Progenitor cell of endocrine pancreas (in vitro differentiated cells): Measurements from ENCODE around the gene SGO2. TPM values are rescaled to one million over a fixed set of nuclear protein-coding genes. Genes with fewer than 3 reads are reported as not detected.
A peak's percentile ranks its signal among the peaks of the same experiment; 100 is the strongest.

Experiments used
- DNase-seq: peaks from one replicate; pipeline ENCODE4 v3.0.0; 2021; ENCODE audit warnings: low spot score; ENCODE audit not compliant: unreplicated experiment
- H3K27ac Mint-ChIP-seq: 2 replicates; pipeline ENCODE4 v1.8.0; 2021; ENCODE audit warnings: mild to moderate bottlenecking, moderate library complexity, mixed read lengths
- H3K27me3 Mint-ChIP-seq: 2 replicates; pipeline ENCODE4 v1.8.0; 2021; ENCODE audit warnings: mixed read lengths
- H3K36me3 Mint-ChIP-seq: 2 replicates; pipeline ENCODE4 v1.8.0; 2022; ENCODE audit warnings: mixed read lengths; ENCODE audit not compliant: insufficient read depth
- H3K4me1 Mint-ChIP-seq: 2 replicates; pipeline ENCODE4 v1.8.0; 2021; ENCODE audit warnings: low read depth, mixed read lengths
- H3K4me3 Mint-ChIP-seq: 2 replicates; pipeline ENCODE4 v1.8.0; 2021; ENCODE audit warnings: low read depth, mild to moderate bottlenecking, moderate library complexity, mixed read lengths
- H3K9me3 Mint-ChIP-seq: 2 replicates; pipeline ENCODE4 v1.8.0; 2021; ENCODE audit warnings: low read depth, mixed read lengths
- CTCF ChIP-seq: fragments of 200-600 bp; sonication (generic); IDR thresholded peaks from one replicate; pipeline ENCODE4 v1.5.0; 2021; ENCODE audit warnings: antibody characterized with exemption, mild to moderate bottlenecking; ENCODE audit not compliant: unreplicated experiment
- total RNA-seq: library from RNA; stranded (reverse); gene quantifications from 2 replicates; pipeline ENCODE4 v1.2.1, GENCODE V29; 2021

The SGO2 gene
- total RNA-seq, 1 donor from 2014 or later, result 14.1 TPM

GRCh38 chr2:200502196-200502595 is 23.8 kb upstream of the SGO2 start:
- no peak overlapping the region for H3K4me3 Mint-ChIP-seq
- no peak for DNase-seq
- H3K4me1 Mint-ChIP-seq, result no peaks in the 10 kb centered on the region
- no peak overlapping the region for H3K27ac Mint-ChIP-seq
- H3K36me3 Mint-ChIP-seq, result peaks cover 9% of the 10 kb centered on the region
- no peaks in the 10 kb centered on the region for H3K27me3 Mint-ChIP-seq
- no peak for TF ChIP-seq CTCF
- H3K9me3 Mint-ChIP-seq, result peaks cover 3% of the 10 kb centered on the region

DNA sequence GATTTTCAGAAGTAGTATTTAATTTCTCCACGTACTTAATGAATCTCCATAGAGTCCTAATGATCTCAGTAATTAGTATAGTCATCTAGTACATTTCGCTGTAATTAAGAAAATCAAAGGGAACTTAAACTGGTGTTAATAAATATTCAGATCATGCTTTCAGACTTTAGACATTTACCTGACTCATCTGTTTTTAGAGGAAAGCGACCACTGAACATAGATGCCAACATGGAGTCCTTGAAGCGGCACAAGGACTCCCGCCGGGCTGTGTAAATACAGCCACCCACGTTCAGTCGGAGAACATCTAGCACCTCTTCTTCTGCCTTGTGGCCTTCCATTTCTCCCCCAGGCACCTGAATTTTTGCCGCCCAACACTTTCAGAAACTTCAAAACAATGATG is 19.3 kb upstream of the SGO2 start:
- peaks cover 3% of the 10 kb centered on the region for H3K9me3 Mint-ChIP-seq
- H3K4me3 Mint-ChIP-seq, result no peak overlapping the region
- H3K27me3 Mint-ChIP-seq, result no peaks in the 10 kb centered on the region
- TF ChIP-seq CTCF, result no peak
- peaks cover 8% of the 10 kb centered on the region for H3K36me3 Mint-ChIP-seq
- no peak for DNase-seq
- no peak overlapping the region for H3K27ac Mint-ChIP-seq
- peaks cover 10% of the 10 kb centered on the region for H3K4me1 Mint-ChIP-seq

- no peak for DNase-seq
- Mint-ChIP-seq H3K9me3 (peaks cover 3% of the 10 kb centered on the region), H3K4me1 (peaks cover 10% of the 10 kb centered on the region), H3K4me3 (no peak overlapping the region), H3K36me3 (peaks cover 8% of the 10 kb centered on the region), H3K27me3 (no peaks in the 10 kb centered on the region), H3K27ac (no peak overlapping the region)
- TF ChIP-seq CTCF, result no peak
Measured at GRCh38 chr2:200507179-200507578, 18.8 kb upstream of the SGO2 start.

DNA sequence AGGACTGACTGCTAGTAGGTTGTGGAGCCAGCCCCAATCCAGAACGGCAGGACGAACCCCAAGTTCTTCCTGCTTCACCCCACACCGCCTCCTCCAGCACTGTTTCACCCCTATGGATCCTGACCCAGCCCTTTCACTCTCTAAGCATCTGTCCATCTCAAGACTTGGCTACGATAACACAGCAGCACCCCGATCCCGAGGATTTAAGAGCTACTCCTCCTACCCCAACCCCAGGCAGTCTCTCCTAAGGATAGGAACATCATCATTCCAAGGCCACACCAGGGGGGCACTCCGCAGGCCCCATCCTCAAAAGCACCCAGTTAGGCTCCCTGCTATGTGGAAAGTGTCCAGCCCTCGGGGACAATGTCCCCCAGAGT is 16.8 kb upstream of the SGO2 start:
- H3K9me3 Mint-ChIP-seq, result no peaks in the 10 kb centered on the region
- H3K36me3 Mint-ChIP-seq, result no peaks in the 10 kb centered on the region
- no peaks in the 10 kb centered on the region for H3K27me3 Mint-ChIP-seq

GRCh38 chr2:200509612-200510433 is 16.2 kb upstream of the SGO2 start, which contains the start of gene KCTD18:
TSS of gene KCTD18 (minus strand) at chr2:200510068. CDS start at chr2:200507016, 3,052 bp downstream.
- Mint-ChIP-seq H3K36me3 (no peaks in the 10 kb centered on the region), H3K27me3 (peaks cover 3% of the 10 kb centered on the region), H3K9me3 (no peaks in the 10 kb centered on the region), H3K27ac (peak within 1 kb of the TSS; percentile 94), H3K4me3 (peak within 1 kb of the TSS; percentile 87), H3K4me1 (peaks cover 10% of the 10 kb centered on the region)
- peak; percentile 93 for DNase-seq
- peak; percentile 93 for TF ChIP-seq CTCF

More for the DNA sequence above, 16.8 kb upstream of the SGO2 start:
- Mint-ChIP-seq H3K4me1 (peaks cover 10% of the 10 kb centered on the region), H3K27ac (peak overlapping the region; percentile 94), H3K4me3 (peak overlapping the region; percentile 87)
- no peak for DNase-seq
- TF ChIP-seq CTCF, result no peak
